CD4-positive, alpha-beta T cell (primary cell): ENCODE data around the gene TMCO4. TPM values are rescaled to one million over a fixed set of nuclear protein-coding genes. Genes with fewer than 3 reads are reported as not detected.

Source experiments
- ATAC-seq: fragments of 200-7000 bp; cut with Tn5 transposase; one replicate; pipeline ENCODE4 v1.10.0; 2022; ENCODE audit warnings: mild to moderate bottlenecking; ENCODE audit not compliant: poor library complexity
- CTCF ChIA-PET: fragments of 350-600 bp; sonication (Branson Sonifier 250); formaldehyde crosslinking; loops from one replicate; lab custom pipeline; 2021; ENCODE audit warnings: antibody characterized with exemption, inconsistent platforms; lab: Charles Lee
- POLR2A ChIA-PET: fragments of 350-600 bp; sonication (Branson Sonifier 250); formaldehyde crosslinking; loops from one replicate; lab custom pipeline; 2021; ENCODE audit warnings: antibody characterized with exemption, inconsistent platforms; lab: Charles Lee
- DNase-seq, 14 experiments: peaks; one replicate each; pipeline ENCODE4 v3.0.0-alpha.2; 2013 to 2020; ENCODE audit warnings: mixed read lengths in 2 of 14
- H3K27ac ChIP-seq, 2 donors: one replicate each; pipeline versions ENCODE4 v1.5.1 to v1.7.0; 2013; ENCODE audit warnings: low read length in 2 of 2, low read depth in 1 of 2, mild to moderate bottlenecking in 1 of 2
- H3K27me3 ChIP-seq, 2 experiments: 1 replicate in 1 of 2; 2 replicates in 1 of 2; pipeline versions ENCODE4 v1.6.1 to v1.7.0; 2013; ENCODE audit warnings: low read length in 2 of 2, control low read depth in 1 of 2, mild to moderate bottlenecking in 1 of 2, moderate library complexity in 1 of 2; ENCODE audit not compliant: insufficient read depth in 2 of 2, control insufficient read depth in 1 of 2
- H3K36me3 ChIP-seq: one replicate; pipeline ENCODE4 v1.6.1; 2013; ENCODE audit warnings: low read length, control low read depth; ENCODE audit not compliant: insufficient read depth
- H3K4me1 ChIP-seq: one replicate; pipeline ENCODE4 v1.6.1; 2013; ENCODE audit warnings: low read length, control low read depth; ENCODE audit not compliant: insufficient read depth
- H3K4me3 ChIP-seq: one replicate; pipeline ENCODE4 v1.5.1; 2013; ENCODE audit warnings: mild to moderate bottlenecking, low read length, moderate library complexity
- H3K9me3 ChIP-seq, 2 experiments: 1 replicate in 1 of 2; 2 replicates in 1 of 2; pipeline versions ENCODE4 v1.6.1 to v1.7.0; 2013; ENCODE audit warnings: low read length in 2 of 2, mild to moderate bottlenecking in 2 of 2, control low read depth in 1 of 2, moderate library complexity in 1 of 2; ENCODE audit not compliant: control insufficient read depth in 1 of 2, insufficient read depth in 1 of 2
- H3K27ac Mint-ChIP-seq: one replicate; pipeline ENCODE4 v1.8.0; 2020; ENCODE audit warnings: mixed read lengths
- H3K27me3 Mint-ChIP-seq: one replicate; pipeline ENCODE4 v1.8.0; 2021; ENCODE audit warnings: mixed read lengths
- H3K36me3 Mint-ChIP-seq: one replicate; pipeline ENCODE4 v1.8.0; 2021; ENCODE audit warnings: low read depth, mixed read lengths
- H3K4me1 Mint-ChIP-seq: one replicate; pipeline ENCODE4 v1.8.0; 2021; ENCODE audit warnings: low read depth, mixed read lengths
- H3K4me3 Mint-ChIP-seq: one replicate; pipeline ENCODE4 v1.8.0; 2020; ENCODE audit warnings: mild to moderate bottlenecking, mixed read lengths
- H3K9me3 Mint-ChIP-seq: one replicate; pipeline ENCODE4 v1.8.0; 2020; ENCODE audit warnings: mixed read lengths
- CTCF ChIP-seq: fragments of 200-600 bp; IDR thresholded peaks from one replicate; pipeline ENCODE4 v1.8.0; 2022; ENCODE audit warnings: antibody characterized with exemption, mild to moderate bottlenecking
- intact Hi-C, 2 experiments: fragments of 100-400 bp; cut with DNase I in 1 of 2; cut with micrococcal nuclease in 1 of 2; formaldehyde crosslinking; loops; one replicate each; pipeline versions ENCODE4 v1.15.1 to v1.9.0; 2023 to 2025; cut with DNase I, micrococcal nuclease
- total RNA-seq, 174 experiments: library from RNA in 2 of 174; stranded (reverse) in 2 of 174; gene quantifications; one replicate each; pipeline ENCODE4 v1.2.3 and lab custom pipeline; 2021 to 2026

TMCO4 gene
- total RNA-seq, 2 experiments from 2014 or later: 12.4 to 13.9 TPM

- Mint-ChIP-seq H3K9me3 (no peaks in the 10 kb centered on the region), H3K4me3 (no peak overlapping the region), H3K27ac (no peak overlapping the region), H3K27me3 (no peaks in the 10 kb centered on the region), H3K36me3 (peaks cover 53% of the 10 kb centered on the region), H3K4me1 (no peaks in the 10 kb centered on the region)
- ChIA-PET POLR2A (no interaction called here), CTCF (interaction anchor here (1.0 kb wide), 1 partner anchor 25 kb away, joined by 3 read pairs; no protein-coding TSS in a partner anchor)
- intact Hi-C loops: no loop called here
- no peak for ATAC-seq
- H3K27me3 ChIP-seq: no peaks in the 10 kb centered on the region
- peaks cover 33% of the 10 kb centered on the region for H3K36me3 ChIP-seq
- H3K9me3 ChIP-seq: no peaks in the 10 kb centered on the region
- no peak for DNase-seq
- H3K4me1 ChIP-seq: no peaks in the 10 kb centered on the region
- no peak overlapping the region for H3K27ac ChIP-seq
- TF ChIP-seq CTCF: no peak
- no peak overlapping the region for H3K4me3 ChIP-seq
Observed at GRCh38 chr1:19758227-19758830, 41.4 kb downstream of the TMCO4 start.

- H3K4me3 ChIP-seq: no peak overlapping the region
- H3K4me1 ChIP-seq: no peaks in the 10 kb centered on the region
- ChIA-PET POLR2A (no interaction called here), CTCF (no interaction called here)
- H3K4me3 Mint-ChIP-seq: no peak overlapping the region
- H3K27me3 ChIP-seq: no peaks in the 10 kb centered on the region
- peaks cover 33% of the 10 kb centered on the region for H3K36me3 ChIP-seq
- H3K9me3 ChIP-seq: no peaks in the 10 kb centered on the region
- no peak for TF ChIP-seq CTCF
- H3K4me1 Mint-ChIP-seq: no peaks in the 10 kb centered on the region
- no peak for DNase-seq
- H3K27me3 Mint-ChIP-seq: no peaks in the 10 kb centered on the region
- H3K27ac Mint-ChIP-seq: no peak overlapping the region
- no peak for ATAC-seq
- intact Hi-C loops: no loop called here
- H3K9me3 Mint-ChIP-seq: no peaks in the 10 kb centered on the region
- H3K27ac ChIP-seq: no peak overlapping the region
- H3K36me3 Mint-ChIP-seq: peaks cover 58% of the 10 kb centered on the region
Observed at GRCh38 chr1:19757641-19758040, 42.1 kb downstream of the TMCO4 start.

GRCh38 chr1:19756480-19756879 is 43.2 kb downstream of the TMCO4 start:
- Histone ChIP-seq H3K36me3 (peaks cover 37% of the 10 kb centered on the region), H3K4me1 (no peaks in the 10 kb centered on the region), H3K27ac (no peak overlapping the region), H3K4me3 (no peak overlapping the region), H3K27me3 (no peaks in the 10 kb centered on the region), H3K9me3 (no peaks in the 10 kb centered on the region)
- ATAC-seq (no peak), DNase-seq (no peak)
- CTCF ChIA-PET: no interaction called here
- no peak overlapping the region for H3K4me3 Mint-ChIP-seq
- peaks cover 66% of the 10 kb centered on the region for H3K36me3 Mint-ChIP-seq
- H3K27ac Mint-ChIP-seq: no peak overlapping the region
- H3K9me3 Mint-ChIP-seq: no peaks in the 10 kb centered on the region
- no peaks in the 10 kb centered on the region for H3K4me1 Mint-ChIP-seq
- H3K27me3 Mint-ChIP-seq: no peaks in the 10 kb centered on the region
- intact Hi-C loops: no loop called here
- POLR2A ChIA-PET: no interaction called here
- TF ChIP-seq CTCF: no peak
